Lung microvascular endothelial cell (primary cell): ENCODE data around the gene OXCT2. TPM values are rescaled to one million over a fixed set of nuclear protein-coding genes. Genes with fewer than 3 reads are reported as not detected.

Experiments
- DNase-seq, 2 donors: peaks; one replicate each; pipeline versions ENCODE4 v3.0.0 to v3.0.0-alpha.2; 2010; ENCODE audit warnings: low read depth in 2 of 2
- total RNA-seq: library from RNA; depleted of rRNA; stranded (reverse); fragments of >200 nt; gene quantifications from 2 replicates; pipeline ENCODE4 v1.2.1, GENCODE V29; 2014

The OXCT2 gene
- total RNA-seq, 1 donor from 2014 or later = 4.2 TPM

DNA sequence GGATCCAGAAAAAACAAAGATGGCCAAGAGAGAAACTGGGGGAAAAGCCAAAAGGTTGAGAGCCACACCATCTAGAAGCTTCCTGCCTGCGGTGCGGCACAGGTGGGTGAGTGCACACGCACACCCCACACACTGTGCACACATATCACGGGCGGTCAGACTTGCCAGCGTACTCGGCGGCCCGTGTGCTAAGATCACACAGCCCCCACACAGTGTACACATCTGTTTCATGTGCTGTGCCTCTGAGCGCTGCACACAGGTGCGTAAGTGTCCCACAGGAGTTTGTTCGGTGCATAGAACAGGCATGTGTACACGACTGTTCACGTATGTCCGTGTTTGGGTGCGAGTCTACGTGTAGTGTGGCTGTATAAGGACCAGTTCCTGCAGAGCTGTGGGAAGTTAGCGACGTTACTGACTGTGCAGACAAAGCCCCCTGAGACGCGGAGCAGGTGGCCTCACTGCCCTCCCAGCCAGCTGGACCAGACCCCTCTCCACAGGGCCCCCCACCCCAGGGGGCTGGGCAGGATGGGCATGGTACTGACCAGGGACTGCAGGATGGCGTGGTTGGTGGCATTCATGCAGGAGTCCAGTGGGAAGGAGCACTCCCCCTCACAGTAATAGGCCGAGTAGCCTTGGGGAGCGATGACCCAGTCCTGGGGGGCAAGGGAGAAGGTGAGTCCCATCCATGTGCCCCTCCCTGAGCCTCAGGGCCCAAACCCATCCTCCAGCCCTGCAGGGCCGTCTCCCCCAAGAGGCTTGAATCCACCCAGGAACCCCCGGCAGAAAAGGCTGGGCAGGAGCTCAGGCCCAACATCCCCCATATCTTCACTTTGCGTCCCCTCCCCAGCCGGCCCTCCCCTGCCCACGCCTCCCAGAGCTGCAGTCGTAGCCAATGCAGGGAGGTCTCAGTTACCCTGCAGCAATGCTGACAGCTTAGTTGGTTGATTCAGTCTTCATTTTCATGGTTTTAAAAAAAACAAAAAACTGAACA lies 8.3 kb downstream of the OXCT2 start:
- no peak for DNase-seq

DNA sequence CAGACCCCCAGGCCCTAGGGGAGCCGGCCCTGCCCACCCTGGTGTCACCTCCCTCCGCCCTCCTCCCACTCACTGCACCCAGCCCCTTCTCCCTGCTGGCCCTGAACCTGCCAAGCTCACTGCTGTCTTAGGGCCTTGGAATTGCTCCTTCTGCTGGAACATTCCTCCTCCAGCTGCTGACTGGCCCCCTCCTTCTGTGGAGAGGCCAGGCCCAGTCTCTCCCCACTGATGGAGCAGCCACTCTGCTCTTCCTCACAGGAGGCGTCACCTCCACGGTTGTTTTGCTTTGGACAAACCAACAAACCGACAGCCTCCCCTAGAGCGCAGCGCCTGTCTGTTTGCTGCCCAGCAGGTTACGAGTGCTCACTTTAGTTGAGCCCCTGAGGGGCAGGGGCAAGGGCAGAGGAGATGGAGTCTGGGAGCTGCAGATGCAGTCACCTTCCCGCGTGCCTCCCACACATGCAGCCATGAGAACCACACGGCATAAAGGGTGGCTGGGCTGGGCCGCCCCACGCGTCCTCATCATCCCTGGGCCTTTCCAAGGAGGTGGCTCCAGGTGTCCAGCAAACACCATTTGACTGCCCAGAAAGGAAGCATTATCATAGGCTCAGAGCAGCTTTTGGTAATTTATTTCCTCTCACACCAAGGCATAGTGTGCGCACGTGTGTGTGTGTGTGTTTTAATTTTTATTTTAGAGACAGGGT lies 9.4 kb downstream of the OXCT2 start:
- DNase-seq = no peak

DNA sequence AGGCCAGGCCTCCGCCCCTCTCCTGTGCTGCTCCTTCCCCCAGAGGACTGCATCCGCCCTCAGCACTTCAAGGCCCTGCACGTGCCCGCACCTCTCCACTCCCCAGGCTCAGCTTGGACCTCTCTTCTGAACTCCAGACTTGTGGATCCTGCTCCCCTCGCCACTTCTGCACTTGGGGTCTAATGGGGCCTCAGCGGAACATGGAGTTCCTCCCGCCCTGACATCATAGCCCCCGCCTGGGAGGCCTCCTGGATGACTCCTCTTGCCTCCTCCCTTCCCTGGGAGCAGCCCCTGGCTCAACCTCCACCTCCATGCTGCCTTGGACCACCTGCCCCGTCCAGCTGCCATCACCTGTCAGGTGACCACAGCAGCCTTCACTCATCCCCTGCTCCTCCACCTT lies 10.1 kb downstream of the OXCT2 start:
- no peak for DNase-seq

DNA sequence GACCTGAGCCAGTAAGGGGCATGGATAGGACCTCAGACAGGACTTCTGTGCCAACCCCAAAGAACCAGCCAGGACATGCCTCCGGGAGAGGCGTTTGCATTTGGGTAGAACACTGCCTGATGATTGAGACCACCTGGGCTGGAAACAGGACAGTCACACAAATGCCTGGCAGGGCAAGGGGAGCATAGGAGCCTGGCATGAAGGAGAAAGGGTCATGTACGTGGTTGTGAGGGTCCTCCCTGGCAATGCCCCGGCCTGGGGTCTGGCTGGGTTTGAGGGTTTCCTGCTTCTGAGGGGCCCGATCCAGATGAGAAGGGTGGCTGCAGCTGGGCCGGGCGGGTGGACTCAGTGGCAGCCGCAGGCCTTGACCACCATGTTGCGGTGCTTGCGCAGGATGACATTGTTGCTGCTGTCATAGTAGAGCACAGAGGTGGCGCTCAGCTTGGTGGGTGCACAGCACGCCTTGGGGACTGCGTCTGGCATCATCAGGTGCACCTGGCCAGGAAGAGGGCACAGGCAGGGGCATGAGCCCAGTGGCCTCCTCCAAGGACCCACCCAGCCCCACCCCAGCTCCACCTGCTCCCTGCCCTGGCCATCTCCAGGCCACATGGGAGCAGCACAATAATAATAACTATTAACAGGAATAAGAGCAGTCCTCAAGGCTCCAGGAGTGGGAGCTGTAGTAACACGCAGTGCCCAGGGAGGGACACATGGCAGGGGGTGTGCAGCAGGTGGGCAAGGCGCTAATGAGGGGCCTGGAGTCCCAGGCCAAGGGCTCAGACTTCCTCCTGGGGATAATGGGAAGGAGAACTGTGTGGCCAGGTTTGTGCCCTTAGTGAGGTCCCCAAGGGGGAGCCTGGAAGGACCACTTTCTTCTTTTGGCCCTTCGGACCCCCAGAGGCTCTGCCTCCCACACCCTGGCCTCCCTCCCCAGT lies 10.8 kb downstream of the OXCT2 start:
- DNase-seq = no peak

DNA sequence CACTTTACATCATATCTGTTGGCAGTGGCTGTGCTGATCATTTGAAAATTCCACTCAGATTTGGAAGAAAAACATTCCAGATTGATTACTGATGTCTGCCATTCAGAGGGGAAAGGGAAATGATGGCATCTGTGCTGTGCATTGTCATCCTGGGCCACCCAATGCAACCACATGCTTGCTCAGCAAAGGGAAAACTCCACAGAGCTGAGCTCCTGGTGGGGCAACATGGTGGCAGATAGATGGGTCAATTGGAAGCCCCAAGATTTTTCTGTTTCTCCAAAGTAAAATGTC lies 11.8 kb downstream of the OXCT2 start:
- DNase-seq = peak in 1 of 2 donors; percentile 30

DNA sequence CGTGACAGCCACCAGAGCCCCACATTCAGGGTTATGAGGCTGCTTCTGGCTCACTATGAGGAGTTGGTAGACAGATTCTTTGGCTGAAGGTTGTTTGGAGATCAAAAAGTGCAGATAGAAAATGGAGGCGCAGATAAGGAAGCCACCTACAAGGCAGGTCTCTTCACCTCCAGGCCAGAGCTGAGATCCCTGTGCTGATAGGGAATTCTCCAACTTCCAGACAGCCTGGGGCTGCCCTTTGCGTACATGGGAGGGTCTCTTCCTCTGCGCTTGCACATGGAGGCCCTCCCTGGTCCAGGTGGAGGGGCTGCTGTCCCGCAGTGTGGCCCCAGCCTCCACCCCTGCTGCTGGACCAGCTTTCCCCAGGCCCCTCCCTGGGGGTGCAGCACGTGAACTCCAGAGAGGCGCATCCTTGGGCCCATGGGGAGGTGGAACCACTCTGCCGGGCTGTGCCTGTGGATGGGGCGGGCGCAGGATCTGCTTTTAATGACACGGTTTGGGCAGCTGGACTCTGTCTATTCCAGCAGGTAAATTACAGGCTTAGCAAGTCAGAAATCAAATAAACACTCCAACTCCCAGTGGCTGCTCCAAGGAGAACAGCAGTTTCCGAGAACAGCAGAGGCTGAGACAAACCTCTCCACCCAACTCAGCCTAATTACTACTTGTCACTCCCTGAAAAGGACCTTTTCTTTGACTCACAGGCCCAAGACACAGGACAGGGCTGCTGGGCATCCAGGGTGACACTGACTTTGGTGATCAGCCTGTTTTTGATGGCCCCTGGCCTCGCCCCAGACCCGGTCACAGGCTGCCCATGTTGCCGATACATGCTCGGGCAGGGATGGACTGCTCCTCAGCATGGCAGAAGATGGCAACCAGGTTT lies 12.4 kb downstream of the OXCT2 start:
- no peak for DNase-seq

DNA sequence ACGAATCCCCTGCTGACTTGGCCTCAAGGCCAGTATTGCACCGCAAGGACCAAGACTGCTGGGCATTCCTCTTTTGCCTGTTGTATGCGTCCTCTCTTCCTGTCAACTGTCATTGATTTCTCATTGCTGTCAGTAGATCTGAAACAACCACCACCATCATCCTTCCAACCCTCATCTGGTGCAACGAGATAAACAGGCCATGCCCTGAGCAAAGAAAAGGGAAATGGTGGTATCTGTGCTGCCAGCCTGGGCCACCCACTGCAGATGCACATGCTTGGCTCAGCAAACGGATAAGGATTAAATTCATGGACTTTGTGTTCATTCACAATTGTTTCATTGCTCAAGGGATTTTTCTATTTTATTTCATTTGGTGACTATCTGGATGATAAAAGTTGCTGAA lies 13.6 kb downstream of the OXCT2 start:
- DNase-seq = no peak

DNA sequence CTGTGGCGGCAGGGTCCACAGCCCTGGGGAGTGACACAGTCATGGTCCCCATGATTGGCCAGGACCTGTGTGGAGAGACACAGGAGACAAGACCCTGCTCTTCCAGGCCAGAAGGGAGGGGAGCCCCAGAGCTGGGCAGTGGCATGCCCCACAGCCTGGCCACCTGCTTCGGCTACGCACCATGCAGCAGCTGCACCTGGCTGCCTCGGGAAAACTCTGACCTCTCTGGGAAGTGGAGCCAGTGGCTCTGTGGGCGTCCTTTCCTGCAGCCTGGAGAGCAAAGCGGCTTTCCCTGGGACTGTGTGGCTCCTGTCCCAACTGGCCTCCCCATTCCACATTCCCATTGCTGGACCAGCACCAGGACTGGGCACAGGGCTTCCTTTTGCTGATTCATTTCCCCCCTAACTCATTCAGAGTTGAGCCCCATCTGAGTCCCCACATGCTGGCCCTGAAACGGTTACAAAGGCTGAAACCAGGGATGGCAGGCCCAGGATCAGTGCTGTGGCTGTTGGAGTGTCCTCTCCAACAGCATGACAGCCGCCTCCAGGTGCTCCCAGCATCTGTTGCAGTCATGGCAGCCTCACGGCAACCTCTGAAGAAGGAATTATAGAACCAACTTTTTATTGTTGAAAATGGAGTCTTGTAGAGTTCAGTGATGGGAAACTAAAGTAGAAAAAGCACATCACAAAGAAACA lies 15.0 kb downstream of the OXCT2 start:
- peak; percentile 31 to 60 for DNase-seq

DNA sequence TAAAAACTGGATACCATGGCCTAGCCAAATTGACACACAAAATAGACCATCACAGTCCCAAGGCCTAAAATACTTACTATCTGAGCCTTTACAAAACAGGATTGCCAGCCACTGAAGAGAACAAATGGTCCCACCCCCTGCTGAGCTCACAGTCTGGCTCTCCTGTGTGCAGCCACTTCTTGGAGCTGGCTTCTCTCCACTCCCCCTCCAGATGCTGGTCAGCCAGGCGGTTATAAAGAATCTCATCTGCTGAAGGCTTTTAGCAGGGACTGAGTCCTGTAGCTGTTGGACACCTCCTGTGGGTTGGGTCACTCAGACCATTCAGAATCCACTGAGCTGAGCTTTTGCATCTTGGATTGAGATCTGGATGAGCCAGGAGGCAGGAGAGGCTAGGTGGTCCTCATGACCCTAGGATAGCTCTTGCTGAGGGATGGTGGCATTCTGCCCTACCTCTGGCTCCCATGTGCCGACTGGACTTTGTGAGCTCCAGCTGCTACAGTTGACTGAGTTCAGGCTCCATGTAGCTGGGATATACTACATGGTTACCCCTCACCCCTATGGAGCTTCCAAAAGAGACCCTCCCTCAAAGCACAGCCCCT lies 16.1 kb downstream of the OXCT2 start:
- no peak for DNase-seq

DNA sequence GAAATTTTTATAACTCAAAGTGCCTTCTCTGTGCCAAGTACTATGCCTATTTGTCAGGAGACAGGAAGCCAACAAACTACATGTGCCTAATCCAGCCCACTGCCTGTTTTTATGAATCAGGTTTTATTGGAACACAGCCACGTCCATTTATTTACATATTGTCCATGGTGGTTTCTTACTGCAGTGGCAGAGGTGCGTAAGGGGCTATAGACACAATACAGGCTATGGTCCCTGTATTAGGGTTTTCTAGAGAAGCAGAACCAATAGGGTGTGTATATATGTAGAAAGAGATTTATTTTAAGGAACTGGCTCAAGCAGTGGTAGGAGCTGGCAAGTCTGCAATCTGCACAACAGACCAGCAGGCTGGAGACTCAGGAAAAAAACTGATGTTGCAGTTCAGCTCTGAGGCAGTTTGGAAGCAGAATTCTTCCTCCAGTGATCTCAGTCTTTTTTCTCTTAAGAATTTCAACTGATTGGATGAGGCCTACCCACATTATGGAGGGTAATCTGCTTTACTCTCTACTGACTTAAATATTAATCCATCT lies 17.1 kb downstream of the OXCT2 start:
- DNase-seq = peak; percentile 84 to 88

DNA sequence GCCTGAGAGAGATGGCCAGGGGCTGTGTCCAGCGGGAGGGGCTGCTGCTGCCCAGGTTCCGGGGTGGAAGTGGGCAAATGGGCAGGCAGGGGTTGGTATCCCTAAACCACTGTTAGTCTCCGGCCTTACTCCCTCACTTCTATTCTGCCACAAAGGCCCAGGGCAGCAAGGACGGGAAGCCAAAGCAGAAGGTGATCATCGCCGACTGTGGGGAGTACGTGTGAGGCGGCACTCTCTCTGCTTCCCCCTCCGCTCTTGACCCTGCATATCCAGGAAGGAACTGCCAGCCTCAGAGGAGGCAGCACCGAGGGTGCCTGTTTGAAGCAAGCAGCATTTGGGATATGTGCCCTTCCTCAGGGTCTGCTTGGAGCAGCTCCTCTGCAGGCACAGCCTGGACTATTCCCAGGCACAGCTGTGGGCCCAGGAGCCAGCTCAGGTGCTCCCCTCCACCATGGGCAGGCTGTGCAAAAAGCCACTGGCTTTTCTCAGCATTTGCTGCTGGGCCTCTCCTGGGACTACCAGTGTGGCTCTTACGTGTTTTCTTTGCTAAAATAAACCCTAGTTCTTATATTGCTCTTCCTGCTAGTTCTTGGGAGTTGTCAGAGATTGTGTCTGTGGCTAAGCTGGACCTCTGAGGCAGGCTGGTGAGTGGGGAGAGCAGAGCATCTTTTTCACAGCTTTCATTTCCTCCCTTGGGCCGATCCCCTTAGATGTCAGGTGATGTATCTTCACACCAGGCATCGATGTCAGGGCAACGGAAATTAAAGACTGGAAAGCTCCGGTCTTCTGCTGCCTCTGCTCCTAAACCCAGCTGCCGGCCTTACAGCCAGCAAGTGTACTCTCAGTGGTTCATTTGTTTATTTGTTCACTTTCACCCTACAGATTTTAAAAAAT lies 17.8 kb downstream of the OXCT2 start:
- DNase-seq = no peak

DNA sequence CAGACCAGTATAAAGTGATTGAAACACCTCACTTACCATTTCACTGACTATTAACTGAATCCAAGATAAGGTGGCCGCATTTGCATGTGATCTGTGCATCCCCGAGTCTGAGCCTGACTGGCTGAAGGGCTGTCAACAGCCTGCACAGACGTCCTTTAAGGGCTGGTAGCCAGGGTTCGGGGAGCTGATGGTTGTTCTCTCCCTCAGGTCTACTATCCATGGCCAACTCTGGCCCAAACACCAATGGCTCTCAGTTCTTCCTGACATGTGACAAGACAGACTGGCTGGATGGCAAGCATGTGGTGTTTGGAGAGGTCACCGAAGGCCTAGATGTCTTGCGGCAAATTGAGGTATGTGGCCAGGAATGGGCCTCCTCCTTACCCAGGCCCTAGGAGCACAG lies 18.4 kb downstream of the OXCT2 start:
- DNase-seq = no peak

DNA sequence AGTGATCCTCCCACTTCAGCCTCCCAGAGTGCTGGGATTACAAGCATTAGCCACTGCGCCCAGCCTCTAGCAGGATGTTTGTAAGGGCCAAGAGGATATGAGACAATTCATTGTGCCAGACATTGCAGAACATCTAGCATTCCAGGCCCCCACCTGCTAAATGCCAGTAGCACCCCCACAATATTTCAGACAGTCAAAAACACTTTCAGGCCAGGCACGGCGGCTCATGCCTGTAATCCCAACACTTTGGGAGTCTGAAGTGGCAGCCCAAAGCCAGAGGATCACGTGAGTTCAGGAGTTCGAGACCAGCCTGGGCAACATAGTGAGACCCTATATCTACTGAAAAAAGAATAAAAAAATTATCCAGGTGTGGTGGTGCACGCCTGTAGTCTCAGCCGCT lies 19.6 kb downstream of the OXCT2 start:
- DNase-seq = peak; percentile 20 to 53

DNA sequence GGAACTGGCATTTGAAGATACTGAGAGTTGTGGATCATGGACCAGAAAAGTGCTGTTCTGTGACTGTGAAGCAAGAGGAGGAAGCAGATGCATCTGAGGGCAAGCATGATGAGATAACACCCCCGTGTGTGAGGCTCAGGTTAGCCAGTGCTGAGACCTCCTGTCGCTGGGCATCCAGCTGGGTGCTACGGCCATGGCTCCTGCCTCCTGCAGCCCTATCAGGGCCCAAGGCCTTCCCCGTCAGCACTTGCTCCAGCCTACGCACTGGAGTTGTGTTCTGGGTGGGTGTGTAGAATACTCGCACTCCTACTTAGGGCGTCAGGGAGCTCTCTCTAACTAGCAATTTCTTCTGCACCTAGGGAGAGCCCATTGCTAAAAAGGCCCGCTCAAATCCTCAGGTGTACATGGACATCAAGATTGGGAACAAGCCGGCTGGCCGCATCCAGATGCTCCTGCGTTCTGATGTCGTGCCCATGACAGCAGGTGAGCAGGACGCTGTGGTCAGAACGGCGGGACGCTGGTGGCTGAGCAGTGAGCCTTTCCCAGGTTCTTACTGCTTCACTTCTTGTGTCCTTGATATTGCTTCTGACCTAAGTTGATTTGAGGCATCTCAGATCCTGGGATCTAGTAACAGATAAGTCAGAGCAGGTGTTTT lies 26.0 kb downstream of the OXCT2 start:
- DNase-seq = no peak

DNA sequence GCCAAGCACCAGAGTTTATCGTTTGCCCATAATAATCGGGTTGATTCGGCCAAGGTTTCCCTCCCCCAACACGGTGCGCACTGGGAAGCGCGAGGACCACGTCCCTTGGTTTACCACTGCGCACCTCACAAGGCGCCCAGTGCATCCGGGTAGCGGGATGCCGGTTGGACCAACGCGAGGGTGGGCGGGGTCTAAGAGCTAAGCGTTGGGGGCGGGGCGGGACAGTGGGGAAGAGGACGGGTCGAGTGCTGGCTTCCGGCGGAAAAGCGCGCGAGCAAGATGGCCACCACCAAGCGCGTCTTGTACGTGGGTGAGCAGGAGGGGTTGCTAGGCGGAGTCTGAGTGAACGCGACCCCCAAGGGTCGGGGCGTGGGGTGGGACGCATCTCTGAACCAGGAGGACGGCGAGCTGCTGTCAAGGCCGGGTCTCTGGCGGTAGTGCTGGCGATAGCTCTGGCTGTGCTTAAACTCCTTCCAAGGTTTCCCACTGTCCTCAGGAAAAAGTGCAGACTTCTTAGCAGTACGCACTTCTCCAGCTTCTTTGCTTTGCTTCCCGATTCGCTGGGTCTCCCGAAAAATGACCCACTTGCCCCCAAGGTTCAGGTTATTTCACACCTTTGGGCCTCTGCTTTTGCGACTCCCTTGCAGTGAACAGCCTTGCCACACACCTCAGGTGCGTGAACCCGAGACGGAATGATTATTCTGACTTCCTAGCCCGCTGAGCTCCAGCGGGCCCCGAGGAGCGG lies 32.4 kb downstream of the OXCT2 start, which contains the start of gene PPIE:
TSS of gene PPIE (plus strand) at position 261 of the 745 bp plus-strand sequence. CDS start at position 280, 19 bp downstream.
- DNase-seq = peak; percentile 89 to 92

DNA sequence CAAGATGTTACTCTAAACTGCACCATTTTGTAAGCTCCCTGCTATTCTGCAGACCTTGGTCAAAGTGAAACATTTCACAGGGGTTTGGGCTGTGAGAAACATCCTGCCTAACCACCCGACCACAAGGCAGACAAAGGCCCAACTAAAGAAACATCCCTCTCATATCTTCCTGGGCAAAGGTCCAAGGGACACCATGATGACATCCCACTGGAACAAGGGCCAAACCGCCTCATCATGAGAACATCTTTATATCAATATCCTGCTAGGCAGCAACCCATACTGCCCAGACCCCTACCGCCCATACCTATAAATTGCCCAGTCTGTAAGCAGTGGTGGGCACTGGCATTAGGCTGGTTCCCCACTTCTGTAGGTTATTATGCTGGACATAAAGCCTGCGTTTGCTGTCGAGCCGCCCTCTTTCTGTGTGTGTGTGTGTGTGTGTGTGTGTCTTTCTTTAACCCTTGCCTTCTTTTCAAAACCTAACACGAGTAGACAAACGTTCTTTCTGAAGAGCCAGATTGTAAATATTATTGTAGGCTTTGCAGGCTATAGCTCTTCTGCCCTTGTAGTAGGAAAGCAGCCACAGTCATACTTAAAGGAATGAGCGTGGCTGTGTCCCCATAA lies 33.5 kb downstream of the OXCT2 start:
- peak in 1 of 2 donors; percentile 70 for DNase-seq

DNA sequence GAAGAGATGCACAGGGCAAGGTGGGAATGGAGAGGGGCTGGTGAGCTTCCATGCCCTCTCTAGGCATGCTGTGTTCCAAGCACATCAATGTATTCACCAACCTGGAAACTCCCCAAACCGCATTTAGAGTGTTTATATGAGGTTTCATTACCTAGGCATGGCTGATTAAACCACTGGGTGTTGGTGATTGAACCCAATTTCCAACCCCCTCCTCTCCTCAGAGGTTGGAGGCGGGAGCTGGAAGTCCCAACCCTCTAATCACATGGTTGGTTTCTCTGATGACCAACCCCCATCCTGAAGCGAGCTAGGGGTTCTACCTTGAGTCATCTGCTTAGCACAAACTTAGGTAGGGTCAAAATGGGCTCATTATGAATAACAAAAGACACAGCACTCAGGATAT lies 35.4 kb downstream of the OXCT2 start:
- DNase-seq = no peak
